GM19099 (cell line): ENCODE measurements around the gene ATOH8.

Source experiments
- POLR2A ChIP-seq: IDR thresholded peaks from 3 replicates; pipeline ENCODE4 v1.6.1; 2011; ENCODE audit warnings: low read depth; ENCODE audit not compliant: insufficient read length; ENCODE audit errors: extremely low read depth

Gene ATOH8

DNA sequence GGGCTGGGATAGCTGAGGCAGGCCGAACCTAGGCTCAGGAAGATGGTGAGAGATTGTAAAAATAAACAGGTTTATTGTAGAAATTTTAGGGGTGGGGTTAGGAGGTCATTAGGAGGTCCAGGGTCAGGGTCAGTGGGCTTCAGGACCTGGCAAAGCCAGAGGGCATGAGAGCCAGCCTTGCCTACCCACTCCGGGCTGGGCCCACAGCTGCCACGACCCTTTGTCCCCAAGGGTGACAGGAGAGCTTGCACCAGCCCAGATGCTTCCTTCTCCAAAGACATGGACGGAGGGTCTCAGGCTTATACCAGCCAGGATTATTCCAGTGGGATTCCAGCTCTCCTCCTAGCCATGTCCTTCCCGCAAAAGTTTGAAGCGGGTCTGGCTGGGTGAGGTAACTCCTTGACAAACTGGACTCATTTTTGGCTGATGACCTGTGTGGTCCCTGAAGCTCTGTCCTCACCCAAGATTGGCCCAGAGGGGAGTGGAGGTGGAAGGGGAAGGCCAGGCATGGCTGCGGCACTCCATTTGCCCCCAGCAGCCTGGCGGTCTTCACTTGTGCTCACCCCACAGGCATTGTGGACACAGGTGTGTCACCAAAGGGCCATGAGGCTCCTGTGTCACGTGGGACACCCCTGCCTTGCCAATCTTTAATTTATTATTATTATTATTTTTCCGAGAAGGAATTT is 23.8 kb upstream of the ATOH8 start:
- TF ChIP-seq POLR2A = no peak

DNA sequence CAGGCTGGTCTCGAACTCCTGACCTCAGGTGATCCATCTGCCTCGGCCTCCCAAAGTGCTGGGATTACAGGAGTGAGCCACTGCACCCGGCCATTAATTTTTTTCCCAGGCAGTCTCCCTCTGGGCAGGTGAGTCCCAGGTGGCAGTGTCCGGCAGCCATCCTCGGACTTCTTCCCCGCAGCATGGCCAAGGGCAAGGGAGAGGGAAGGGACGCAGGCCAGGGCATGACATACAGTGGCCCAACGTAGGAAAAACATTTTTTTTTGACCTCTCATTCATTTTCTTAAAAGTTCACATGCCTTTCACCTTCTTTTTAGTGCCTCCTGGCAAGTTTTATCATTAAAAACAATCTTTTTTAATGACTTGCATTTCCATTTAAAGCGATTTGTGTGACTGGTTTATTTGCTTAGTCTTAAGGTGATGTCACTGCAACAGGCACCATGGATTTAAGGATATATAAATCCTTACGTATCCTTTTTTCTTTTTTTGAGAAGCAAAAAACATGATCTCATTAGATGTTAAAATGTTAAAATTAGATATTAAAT is 23.0 kb upstream of the ATOH8 start:
- no peak for TF ChIP-seq POLR2A

DNA sequence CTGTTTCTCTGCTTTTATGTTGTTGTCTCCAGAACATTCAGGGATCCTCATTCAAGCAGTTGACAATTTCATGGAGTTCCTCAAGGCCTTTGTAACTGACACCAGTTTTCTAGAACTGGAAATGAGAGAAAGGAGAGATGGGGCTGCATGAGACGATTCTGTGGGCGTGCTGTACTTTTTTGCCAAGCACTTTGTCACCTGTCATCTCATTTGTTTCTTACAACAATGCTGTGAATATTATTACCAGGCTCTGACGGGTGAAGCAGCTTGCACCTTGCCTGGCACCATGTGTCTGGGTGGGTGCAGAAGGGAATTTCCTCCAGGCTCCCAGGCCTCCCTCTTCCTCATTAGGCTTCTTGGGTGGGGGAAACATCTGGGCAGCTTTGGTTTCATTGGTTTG is 22.2 kb upstream of the ATOH8 start:
- TF ChIP-seq POLR2A = no peak

DNA sequence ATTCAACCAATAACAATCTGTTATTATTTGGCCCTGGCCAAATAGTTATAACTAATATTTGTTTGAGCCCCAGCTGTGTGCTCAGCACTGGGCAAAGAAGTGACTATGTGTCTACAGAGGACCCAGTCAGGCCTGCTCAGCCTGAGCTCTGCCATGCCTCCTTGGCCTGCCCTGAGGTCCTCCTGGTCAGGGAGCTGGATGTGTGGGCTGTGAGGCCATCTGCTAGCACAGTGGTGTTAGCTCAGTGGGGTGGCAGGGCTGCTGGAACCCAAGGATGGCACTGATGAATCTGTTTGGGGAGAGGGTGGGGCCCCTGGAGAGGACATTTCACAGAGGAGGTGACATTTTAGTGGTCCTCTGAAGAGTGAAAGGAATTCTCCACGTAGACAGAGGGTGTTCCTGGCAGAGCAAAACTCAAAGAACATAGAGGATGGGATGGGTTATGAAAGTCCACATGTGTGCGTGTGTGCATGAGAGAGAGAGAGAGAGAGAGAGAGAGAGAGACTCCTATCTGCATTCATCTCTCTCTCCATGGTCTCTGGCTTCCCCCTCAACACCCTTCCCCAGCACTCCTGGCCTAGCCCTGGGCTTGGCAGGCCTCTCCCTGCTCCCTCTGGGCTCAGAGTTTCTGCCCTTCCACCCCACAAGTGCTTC is 21.2 kb upstream of the ATOH8 start:
- TF ChIP-seq POLR2A = no peak

DNA sequence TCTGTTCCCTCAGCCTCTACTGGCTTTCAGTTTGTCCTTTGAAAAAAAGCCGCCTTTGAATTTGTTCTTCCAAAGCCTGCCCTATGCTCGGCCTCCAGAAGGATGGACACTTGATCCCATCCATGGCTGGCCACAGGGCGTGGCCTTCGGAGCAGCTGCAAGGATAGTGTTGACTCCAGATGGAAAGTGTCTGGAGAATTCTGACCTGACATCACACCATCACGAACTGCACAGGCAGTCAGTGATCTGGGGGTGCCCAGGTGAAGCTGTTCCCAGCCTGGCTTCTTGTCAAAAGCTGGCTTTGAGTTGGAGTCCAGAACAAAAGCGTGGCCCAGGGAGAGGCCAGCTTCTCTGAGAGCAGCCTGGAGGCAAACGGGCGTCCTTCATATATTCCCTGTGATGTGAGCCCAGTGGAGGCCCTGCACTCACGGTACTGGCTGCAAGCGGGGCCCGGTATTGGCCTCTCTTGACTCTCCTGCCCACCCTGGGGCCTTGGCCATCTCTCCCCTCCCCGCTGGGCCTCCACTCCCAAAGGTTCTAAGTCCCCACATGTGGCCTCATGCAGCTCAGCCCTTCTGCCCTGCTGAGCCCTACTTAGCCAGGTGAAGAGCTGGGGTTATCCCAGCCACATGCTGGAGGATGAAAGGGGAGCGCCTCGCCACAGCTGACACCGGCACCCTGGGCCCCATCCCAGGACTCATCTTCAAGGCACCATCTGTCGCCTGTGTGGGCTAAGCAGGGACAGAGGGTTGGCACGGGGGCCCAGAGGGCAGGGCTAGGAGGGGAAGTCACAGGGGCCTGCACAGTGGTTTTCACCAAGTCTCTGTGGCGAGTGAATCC is 20.4 kb upstream of the ATOH8 start:
- no peak for TF ChIP-seq POLR2A

DNA sequence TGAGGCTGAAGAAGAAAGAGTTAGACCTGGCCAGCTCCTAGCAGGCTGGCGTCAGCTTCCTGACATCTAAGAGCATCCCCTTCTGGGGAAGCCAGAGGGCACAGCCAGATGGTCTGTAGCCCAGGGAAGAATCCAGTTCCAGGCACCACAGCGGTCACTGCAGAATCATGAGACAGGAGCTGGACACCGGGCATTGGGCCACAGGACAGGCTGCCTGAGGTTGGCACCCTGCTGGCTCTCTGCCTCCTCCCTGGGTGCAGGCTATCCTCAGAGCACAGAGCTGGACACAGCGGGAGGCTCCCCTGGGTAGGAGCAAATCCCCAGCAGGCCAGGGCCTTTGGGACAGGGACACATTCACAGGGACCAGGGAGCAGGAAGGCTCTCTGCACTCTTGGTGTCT is 19.8 kb upstream of the ATOH8 start:
- no peak for TF ChIP-seq POLR2A

DNA sequence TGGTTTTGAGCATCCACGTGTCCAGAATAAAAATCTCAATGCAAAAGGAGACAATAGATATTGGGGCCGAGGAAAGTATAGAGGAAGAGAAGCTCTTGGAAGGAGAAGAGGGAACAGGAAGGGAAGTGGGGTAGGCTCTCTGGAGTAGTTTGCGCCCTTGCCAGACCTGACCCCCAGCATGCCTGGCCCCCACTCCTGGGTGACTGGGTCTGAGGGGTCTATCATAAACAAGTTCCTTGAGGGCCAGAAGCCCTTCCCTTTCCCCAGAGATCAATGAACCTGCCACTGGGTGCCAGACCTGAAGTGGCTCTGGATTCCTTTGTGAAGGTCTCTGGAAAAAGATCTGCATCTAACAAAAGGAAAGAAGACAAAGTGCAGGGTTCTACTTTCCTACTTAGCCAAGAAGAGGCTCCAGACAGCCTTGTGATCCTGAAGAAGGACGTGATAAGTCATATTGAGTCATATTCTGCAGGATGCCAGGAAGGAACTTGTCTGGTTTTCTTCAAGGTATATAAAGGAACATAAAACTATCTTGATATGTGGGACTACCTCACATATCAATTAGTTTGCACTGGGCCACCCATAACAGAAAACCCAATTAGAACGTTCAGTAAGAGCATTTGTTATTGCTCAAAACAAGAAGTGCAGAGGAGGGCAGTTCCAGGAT is 18.7 kb upstream of the ATOH8 start:
- TF ChIP-seq POLR2A = no peak

DNA sequence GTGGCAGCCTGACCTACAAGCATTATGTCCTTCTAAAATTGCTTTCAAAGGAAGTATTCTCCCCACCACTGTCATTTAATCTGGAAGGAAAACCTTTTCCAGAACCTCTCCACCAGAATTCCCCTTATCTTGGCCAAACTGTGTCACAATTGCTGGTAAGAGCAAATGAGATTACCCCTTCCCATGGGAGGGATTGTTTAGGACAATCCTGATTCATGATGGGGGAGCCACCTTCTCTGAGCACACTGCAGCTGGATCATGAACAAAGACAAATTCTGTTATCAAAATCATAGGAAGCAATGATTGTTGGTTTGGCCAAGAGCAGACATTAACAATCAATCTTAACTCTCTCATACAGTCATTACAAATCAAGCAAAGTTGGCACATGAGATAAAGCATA is 18.1 kb upstream of the ATOH8 start:
- TF ChIP-seq POLR2A = no peak

DNA sequence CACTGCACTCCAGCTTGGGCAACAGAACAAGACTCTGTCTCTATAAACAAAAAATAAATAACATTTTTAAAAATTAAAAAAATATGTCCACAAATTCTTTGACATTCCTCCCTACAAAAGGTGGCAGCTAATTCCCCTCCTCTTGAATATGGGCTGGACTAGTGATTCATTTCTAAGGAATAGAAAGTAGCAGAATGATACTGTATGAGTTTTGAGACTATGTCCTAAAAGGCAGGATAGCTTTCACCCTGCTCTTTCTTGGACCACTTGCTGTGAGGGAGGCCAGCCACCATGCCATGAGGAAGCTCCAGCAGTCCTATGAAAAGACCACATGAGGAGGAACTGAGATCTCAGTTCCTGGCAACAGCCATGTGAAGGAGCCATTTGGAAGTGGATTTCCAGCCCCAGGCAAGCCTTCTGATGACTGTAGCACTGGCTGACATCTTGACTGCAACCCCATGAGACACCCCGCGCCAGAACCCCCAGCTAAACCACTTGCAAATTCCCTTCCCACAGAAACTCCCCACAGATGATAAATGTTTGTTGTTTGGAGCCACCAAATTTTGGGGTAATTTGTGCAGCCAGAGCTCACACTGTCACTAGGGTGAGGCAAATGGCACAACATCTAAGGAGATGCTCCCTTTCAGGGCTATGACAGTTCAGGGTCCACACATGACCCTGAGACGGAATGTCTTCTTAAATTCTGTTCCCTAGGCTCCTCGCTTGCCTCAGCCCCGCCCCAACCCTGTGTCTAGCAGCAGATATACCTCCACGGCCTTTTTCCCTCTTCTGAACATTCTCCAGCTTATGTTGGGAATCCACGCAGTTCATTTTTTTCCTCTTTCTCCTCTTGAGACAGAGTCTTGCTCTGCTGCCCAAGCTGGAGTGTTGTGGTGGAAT is 17.1 kb upstream of the ATOH8 start:
- TF ChIP-seq POLR2A = no peak

DNA sequence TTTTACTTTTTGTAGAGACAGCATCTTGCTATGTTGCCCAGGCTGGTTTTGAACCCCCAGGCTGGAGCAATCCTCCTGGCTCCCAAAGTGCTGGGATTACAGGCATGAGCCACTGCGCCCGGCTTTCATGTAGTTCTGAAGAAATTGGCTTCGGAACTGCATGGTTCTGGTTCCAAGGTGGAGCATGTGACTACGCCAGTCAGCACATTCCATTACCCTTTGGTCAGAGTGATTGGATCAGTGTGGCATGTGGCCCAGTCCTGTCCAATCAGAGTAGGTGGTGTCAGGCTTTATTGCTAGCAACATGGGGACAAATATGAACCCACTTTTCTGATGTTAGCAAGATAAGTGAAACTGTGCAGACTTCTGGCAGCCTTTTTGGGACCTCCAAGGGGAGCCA is 16.3 kb upstream of the ATOH8 start:
- no peak for TF ChIP-seq POLR2A

DNA sequence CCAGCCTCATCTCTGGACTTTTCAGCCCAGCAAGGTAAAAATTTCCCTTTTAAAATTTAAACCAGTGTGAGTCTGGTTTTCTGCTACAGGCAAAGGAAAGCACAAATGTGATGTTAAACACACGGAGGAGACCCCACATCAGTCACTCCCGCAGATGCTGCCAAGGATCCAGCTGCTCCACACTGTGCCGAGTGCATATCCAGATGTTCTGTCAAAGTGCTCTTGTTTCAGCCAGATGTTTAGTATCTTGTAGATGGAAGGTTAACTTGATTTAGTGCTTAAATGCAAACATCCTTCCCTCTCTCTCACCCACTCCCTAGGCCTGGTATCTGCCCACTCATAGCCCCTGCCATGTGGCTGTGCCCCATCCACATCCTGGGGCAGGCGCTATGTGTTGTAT is 15.8 kb upstream of the ATOH8 start:
- no peak for TF ChIP-seq POLR2A

DNA sequence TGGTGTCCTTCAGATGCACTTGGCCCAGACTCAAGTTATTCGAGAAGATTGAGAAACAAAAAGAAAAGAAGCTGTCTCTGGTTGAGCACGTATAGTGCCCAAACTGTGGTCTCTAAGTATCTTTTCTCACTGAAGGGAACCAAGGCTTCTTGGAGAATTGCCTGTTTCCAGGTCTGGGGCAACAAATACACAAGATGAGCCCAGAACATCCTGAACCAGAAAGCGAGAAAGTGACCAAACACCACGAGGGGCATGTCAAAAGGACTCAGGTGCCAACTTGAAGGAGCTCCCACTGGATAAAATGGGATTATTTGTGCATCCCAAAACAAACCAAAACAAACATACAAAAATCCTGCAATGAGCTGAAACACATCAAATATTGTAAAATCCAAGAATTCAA is 13.6 kb upstream of the ATOH8 start:
- no peak for TF ChIP-seq POLR2A

DNA sequence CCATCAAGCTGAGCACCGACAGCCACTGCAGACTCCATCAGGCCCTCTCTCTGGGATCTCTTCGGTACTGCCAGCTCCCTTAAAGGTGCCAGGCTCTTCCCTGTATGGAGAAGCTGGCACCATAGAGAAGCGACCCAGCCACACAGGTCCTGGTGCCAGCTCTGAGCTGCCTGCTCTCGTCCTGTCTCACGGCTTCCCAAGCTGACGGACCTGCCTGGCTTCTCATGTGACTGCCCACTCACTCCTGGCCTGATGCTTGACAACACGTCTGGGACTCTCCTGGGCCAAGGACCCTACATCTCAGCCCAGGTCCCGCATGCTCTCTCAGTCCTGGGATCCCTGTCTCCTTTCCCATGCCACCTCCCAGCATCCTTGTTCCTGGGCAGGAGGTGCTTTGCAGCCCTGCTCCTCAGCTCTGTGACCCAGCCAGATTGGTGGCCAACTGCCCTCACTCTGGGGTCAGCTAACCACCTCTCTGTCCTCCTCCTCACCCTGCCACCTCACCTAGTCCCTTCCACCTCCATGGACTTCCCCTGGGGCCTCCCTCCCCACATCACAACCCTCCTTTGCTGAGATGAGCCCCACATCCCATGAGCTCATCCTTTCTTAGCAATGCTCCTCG is 12.5 kb upstream of the ATOH8 start:
- no peak for TF ChIP-seq POLR2A
